Suppressor macrophage (primary cell): ENCODE data around the gene CHML.

Experiments
- DNase-seq, 4 experiments: peaks; one replicate each; pipeline ENCODE4 v3.0.0-alpha.2; 2020 to 2022

Gene CHML

DNA sequence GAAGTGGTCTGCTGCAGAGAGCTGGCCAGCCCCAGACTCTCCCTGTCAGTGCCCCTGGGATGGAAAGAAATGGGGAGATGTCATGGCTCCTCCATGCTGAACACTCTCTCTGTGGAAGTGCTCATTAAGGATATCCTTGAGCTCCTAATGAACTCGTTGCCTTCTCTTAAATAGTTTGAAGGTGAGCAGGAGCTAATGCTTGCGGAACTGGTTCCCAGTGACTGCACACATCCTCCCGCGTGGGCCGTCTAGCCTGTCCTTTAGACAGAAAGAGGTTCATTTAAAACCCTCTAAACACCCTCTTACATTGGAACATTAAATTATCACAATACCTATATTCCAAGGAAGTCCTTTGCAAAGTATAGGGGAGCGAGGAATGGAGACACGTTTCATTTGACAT, 6.0 kb upstream of the CHML start:
- DNase-seq: no peak

DNA sequence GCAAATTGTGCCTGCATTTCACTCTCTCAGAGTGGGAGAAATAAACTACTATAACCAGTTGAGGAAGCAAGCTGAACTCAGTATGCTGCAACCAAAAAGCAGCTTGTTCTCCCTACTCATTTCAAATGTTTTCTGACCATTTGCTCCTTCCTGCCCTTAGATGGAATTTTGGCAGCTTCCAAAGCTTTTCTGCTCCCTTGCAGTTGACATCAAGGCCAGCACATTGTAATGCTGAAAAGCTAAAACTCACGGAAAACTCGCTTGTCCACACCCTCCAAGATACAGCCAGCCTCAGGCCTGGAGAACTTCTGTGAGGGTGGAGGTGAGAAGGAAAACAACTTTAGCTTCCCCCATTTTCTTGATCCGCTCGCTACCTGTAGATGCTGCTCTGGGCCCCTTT, 5.0 kb upstream of the CHML start:
- no peak for DNase-seq

DNA sequence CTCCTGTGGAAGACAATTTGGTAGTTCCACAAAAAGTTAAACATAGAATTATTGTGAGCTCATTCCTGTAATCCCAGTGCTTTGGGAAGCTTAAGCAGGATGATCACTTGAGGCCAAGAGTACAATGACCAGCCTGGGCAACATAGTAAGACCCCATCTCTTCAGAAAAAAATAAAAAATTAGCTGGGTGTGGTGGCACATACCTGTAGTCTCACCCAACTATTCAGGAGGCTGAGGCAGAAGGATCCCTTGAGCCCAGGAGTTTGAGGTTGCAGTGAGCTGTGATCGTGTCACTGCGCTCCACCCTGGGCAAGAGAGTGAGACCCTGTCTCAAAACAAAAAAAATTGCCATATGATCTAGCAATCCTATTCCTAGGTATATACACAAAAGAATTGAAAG, 4.1 kb upstream of the CHML start:
- DNase-seq: no peak

DNA sequence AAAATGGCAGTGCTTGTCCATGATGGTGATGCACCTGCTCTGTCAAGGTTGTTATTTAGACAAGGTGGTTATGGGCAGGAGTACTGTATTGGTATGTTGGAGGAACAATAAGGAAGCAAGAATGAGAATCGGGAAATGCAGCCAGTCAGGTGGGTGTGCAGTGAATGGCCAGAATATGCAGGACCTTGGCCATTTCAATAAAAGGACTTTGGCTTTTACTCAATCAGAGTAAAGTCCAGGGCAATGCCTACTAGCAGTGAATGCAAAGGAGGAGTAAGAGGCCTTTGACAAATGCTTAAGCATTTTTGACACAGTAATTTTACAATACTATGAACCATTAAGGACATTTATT, 2.4 kb upstream of the CHML start:
- no peak for DNase-seq

DNA sequence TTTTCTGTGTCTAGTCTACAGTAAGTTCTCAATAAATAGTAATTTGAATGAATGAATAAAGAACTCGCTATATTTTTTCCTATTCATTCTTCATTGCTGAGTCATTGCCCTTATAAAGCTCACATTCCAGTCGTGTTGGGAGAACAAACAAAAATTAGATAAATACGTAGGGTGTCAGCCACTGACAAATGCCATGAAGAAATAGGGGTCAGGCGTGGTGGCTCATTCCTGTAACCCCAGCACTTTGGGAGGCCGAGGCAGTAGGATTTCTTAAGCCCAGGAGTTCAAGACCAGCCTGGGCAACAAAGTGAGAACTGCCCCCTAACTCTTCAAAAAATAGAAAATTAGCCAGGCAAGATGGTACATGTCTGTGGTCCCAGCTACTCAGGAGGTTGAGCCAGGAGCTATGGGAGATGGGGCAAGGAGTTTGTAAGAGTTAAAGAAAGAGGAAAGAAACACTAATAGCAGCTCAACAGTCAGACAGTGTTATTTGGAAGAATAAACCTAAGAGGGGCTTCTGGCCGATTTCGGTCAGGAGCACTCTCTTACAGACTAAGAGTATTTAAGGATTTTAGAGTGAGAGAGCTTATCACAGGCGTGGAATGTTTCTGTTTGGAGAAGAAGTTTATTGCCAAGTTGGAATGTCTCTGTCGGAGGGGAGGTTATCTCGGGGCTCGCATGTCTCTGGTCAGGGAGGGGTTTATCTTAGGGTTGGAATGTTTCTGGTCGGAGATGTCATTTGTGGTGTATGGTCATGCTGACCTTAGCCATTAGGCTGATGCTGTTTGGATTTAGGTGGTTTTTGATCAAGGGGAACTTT, 1.8 kb upstream of the CHML start:
- no peak for DNase-seq

DNA sequence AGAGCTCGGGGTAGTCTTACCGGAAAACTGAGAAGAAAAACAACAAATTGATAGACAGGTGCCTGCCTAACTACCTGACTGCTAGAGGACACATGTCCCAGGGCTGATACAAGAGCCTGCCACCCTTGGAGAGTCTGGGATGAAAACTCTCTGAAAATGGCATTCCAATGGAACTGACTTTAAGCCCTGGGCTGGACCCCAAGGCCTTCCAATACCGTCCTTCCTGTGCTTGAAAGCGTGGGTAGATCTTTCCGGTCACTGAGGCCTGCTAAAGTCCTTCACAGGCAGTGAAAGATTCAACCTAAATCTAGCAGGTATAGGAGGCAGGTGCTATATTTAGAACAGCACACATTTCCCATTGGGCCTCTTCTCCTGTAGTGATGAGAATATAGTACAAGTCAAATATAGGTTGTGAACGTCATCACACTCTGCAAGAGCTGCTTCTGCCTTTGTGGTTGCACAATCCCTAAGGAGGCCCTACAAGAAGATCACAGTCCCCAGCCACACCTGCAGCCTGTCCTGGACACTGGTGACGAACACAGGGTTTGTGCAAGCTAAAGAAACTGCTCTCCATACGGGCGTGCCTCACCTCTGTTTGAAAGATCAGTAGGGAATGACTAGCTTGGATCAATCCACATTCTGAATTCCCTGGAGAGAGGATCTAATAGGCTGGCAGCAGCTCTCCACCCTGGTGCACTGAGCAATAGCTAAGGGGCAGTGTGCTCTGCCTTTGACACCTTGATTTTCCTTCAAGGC, 876 bp upstream of the CHML start:
- peak in 2 of 4 experiments; percentile 22 for DNase-seq

DNA sequence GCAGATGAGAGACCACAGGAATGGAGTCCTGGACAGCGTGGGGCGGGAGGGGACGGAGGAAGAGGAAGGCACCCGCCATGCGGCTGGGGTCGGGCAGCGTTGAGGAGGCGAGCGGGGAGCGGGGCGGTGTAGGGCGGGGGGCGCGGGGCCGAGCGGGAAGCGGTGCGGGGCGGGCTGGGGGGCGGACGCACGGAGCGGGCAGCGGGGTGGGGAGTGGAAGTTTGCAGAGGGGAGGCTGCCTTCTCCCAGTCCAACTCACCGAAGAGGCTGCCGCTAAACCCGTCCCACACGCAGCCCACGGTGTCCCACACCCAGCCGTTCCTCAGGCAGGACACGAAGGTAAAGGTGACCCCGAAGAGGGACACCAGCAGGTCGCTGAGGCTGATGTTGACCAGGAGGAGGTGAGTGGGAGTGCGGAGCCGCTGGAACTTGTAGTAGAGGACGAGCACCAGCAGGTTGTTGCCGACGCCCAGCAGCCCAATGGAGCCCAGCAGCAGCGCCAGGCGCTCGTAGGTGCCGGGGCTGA, 483 bp downstream of the CHML start:
- DNase-seq: peak in 3 of 4 experiments; percentile 6 to 50 (median 42)

DNA sequence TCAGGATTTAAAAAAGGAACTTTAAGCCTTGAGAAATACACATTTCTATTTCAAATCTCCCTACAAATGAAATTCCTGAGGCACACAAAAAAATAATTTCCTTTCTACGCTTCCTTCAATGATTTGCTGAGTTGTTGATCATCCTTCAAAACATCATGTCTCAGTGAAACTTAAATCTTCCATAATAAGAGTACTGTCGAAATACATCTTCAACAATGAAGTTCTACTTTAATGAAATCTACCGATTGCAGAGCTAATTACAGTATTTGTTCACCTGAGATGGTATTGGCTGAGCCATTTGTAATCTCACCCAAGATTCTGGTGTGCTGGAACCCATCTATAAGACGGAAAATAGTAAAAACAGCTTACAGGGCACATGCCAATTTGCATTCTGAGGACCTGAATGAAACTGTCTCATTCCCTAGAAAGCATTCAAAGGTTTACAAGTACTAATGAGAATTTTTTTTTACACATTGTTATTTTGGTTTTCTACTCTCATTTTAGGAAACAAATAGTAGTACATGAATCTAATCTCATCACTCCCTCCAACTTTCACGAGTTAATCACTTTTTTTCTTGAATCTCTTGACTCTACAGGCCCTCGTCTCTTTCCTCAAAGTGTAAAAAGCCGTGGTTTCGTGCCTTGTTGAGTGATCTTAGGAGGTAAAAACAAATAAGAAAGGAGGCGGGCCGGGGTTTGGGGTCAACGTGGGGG, 1.1 kb downstream of the CHML start:
- DNase-seq: peak in 2 of 4 experiments; percentile 4 to 15

DNA sequence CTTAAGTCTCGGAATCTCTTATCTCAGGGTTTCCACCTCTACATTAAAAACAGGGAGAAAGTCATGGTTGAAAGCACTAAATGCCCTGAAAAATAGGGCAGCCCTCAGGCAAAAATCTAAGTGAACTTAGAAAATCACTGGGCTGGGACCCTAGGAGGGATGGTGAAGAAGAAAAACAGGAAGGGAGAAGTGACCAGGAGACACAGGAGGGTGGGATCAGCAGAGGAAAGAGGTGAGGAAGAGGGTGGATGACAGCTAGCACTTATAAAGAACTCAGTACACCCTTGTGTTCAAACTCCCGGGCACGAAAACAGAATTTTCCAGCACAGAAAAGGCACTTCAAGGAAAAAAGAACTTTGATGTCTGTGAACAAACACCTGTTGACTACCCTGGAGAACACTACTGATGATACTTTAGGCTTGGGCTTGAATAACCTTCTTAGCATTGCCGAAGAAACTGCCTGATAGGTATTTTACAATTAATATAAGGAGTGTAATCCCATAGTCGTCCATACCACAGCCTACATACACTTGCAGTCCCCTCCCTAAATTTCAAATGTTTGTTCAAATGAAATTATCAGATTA, 2.0 kb downstream of the CHML start:
- no peak for DNase-seq

DNA sequence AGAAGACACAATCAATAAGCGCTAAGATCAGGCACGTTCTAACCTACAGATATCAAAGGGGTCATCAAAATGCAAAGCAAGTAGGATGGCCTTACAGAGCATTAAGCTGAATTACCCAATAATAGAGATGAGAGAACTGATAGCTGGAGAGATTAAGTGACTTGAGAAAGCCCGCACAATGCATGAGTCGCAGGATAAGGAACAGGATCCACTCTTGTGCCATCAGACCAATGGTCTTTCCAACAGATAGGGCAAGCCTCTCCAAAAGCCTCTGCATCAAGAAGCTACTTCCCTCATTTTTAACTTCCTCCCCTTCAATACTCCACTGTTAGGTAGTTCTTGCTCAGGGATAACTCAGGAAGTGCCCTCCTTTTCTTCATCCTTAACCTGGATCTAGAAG, 2.6 kb downstream of the CHML start:
- DNase-seq: peak; percentile 45 to 78 (median 66)

DNA sequence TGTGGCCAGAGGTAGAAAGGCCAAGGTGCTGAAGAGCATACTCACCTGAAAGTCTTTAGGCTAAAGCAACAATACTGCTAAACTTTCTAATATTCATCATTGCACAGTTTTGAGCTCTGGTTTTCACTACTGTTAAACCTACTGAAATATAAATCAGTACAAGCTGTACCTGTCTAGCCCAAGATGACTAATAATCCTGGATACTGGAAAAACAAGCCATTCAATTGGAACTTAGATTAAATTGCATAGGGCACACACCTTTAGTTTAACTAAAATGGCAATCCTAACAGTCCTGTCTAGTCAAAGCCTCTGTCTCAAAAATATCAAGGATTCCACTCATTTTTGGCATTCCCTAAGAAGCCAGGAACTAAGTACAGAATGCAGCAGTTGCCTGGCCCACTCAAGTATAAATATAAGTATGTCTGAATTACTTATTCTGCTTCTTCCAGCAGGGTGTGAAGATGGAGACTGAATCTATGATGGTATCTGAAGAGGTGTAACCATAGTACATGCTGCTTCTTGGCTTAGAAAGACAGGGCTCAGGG, 3.1 kb downstream of the CHML start:
- no peak for DNase-seq

DNA sequence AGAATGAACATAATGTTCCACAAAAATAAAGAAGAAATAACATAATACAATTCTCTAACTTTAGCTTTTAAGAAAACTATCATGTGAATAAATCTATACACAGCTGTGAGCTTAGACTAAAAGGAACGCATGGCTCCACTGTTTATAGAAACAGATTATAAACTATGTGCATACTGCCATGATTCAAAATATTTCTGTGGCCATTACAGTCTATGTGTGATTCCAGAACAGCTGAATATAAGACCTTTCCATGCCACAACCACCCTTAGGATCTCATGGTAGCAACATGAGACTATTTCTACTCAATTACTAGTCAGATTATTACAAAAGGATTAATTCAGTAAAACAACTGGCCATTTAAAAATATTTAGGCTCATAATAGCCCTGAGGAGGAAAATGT, 3.9 kb downstream of the CHML start:
- DNase-seq: no peak

DNA sequence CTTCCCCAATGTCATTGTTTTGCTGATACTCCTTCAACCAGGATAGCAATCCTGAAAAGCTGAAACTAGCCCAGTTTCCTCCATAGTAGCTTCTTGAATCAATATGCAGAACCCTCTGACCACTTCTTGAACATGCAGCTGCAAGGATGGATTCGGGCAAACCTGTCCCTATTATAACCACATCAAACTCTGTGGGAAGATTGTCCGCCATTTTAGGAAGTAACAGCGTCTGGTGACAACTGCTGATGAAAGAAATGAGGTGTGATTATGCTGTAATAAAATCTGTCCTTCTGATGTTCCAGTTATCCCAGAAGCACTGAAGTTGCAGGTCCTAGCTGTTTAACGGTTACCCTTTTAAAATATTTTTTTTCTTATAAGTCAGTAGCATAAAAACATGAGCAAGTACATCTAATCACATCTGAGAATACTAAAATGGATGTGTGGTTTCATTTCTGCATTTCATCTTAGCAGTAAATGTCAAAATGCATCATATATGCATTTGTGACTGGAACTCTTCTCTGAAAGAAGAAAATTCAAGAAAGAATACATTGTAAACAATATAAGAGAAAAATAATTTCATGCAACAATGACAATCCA, 4.5 kb downstream of the CHML start:
- DNase-seq: no peak

DNA sequence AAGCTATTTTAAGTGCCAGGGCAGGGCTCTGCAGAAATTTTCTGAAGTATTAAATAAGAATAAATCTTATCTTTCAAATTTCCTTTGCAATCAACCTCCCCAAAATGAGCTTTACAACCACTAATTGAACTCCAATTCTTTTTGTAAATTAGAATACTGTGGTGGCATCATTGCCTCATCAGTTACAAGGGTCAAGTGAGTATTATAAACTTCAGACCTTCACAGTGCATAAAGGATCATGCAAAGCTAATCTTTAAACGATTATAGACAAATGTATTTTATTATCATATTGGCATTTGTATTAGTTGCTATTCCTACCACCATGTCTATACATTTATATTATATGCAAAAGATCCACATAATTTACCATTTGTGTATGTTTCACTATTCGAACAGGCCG, 7.2 kb downstream of the CHML start:
- no peak for DNase-seq

DNA sequence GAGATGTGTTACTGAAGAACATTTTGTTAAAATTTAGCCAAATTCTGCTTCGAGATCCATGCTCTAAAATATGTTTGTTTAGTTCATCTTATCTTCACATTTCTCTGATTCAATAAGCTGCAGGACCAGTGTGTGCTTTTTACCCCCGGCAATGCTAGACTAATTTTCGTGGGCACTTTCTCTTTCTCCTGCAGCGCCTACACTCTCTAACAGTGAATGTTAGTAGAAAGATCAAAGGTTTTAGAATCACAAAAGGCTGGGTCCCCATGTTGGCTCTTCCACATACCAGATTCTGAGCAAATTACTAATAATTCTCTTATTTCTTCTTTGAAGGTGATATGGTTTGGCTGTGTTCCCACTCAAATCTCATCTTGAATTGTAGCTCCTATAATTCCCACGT, 8.5 kb downstream of the CHML start:
- DNase-seq: no peak

DNA sequence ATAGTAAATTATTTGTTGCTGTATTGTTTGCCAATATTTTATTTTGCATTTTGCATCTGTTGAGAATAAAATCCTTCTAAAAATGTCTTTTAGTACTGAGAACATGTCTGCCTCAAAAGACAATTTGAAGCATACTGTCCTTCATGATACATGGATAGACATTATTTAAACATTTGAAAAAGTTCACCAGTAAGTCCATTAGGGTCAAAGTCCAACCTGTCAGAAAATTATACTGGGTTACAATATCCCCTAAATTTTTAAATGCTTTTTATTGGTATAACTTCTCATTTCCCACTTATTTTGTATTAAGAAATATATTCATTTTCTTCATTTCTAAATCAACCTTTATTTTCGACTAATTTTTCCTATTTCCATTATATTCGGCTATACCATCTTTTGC, 9.3 kb downstream of the CHML start:
- DNase-seq: no peak

DNA sequence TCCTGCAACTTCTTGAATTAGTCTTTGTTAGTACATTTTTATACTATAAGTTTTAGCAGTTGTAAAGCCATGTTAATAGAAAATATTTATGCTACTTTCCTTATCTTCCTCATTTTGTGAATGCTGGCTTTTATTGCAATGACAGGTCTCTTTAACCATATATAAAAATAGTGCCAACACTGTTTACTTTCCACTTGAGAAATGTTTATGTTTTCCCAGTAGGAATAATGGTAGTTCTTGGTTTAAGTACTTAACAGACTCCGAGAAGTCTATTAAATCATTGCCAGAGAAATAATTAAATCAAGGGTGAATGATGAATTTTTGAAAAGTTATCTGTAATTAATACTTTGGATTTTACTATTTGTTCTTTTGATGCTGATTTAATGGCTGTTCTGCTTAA, 9.7 kb downstream of the CHML start:
- DNase-seq: no peak

DNA sequence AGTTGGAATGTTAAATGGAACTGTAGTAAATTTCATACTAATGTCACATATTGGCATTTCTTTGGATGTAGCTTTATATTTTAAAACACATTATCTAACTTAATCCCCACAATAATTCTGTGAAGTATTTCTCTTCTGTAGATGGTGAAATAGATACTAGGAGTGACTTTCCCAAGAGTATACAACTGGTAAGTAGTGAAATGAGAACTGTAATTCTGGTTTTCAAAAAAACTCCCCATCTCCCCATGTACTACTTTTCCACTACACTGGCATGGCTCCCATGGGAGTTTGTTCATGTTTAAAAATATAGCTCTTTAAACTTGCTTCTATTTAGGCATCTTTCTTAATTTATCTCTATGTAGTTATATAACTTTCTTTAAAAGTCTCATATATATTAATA, 10.2 kb downstream of the CHML start:
- no peak for DNase-seq

DNA sequence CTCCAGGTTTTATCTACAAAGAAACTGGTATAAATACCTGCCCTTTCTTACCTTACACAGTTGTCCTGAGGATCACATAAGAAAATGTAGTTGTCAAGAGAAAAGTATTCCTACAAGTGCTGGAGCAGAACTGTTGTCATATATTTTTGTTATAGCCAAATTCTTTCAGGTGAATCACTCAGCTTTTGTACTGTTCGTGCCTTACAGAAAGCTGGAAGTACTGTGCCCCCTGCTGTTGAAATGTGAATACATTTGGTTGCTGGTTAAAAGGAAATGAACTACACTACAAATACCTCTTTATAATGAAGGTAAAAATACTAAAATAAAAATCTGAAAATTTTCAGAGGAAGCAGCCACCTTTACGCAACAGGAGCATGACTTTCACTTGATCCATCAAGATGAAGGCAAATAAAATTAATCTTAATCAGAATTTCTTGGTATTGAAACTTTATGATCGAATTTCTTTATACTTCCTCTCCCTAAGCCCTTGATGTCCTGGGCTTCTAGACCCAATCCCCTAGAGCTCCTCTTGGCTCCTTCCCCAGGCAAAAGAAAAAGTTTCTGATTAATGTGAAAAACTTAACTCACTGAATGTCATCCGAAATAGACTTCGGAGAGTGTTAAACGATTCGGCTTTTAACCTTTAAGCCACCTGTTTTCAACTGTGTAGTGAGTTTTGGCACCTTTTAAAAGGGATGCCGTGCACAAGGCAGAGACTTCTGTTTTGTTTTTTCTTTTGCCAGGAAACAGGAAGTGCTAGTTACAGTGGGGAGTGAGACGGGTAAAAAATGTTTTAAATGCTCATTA, 12.5 kb downstream of the CHML start:
- DNase-seq: peak; percentile 67 to 84 (median 76)

DNA sequence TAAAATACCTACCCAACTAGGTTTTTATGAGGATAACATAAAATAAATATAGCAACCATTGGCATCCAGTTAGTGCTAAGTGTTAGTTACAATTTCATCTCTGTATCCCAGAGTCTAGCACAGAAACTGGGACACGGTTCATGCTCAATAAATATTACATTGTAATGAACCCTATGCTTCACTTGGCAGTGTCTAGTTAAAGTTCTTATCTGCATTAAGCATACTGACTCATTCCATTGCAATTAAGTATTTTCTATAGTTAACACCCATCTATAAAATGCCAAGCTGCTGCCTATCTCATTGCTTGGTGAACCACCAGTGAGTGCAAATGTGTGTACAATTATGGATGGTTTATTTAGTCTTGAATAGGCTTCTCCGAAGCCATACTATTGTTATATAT, 15.2 kb downstream of the CHML start:
- no peak for DNase-seq

DNA sequence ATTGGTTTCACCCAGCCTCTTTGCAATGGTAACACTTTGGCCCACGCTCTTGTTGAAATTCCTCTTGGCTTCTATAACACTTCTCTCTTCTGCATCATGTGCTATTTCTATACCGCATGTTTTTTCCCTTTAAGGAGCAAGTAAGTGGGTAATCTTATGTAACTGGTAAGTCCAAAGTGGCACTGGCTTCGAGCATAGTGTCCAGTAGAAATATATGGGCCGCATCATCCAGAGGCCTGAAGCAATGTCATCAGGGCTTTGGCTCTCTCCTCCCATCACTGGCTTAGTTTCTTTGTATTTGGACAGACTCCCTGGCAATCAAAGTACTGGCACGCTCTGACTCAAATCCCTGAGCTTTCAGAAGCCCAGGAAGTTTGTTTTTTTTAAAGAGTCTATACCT, 17.5 kb downstream of the CHML start:
- peak in 2 of 4 experiments; percentile 27 to 34 for DNase-seq
